WTC11 (cell line): ENCODE measurements around the gene NRP2. TPM values are rescaled to one million over a fixed set of nuclear protein-coding genes. Genes with fewer than 3 reads are reported as not detected.

Experiments used
- ATAC-seq: fragments of 200-7000 bp; cut with Tn5 transposase; 2 replicates; pipeline ENCODE4 v1.10.0; 2021; ENCODE audit warnings: mild to moderate bottlenecking, moderate library complexity
- CTCF ChIA-PET: fragments of 300-600 bp; sonication (Branson Sonifier 250); formaldehyde crosslinking; loops from one replicate; lab custom pipeline; 2021; ENCODE audit warnings: antibody characterized with exemption; lab: Charles Lee
- POLR2A ChIA-PET: fragments of 350-600 bp; sonication (Branson Sonifier 250); formaldehyde crosslinking; loops from one replicate; lab custom pipeline; 2021; ENCODE audit warnings: antibody characterized with exemption; lab: Charles Lee
- DNase-seq: peaks from one replicate; pipeline ENCODE4 v3.0.0; 2021; ENCODE audit warnings: low spot score
- H3K27ac Mint-ChIP-seq: 2 replicates; pipeline ENCODE4 v1.8.0; 2021; ENCODE audit warnings: mixed read lengths
- H3K27me3 Mint-ChIP-seq: 2 replicates; pipeline ENCODE4 v1.8.0; 2021; ENCODE audit warnings: low read depth, mild to moderate bottlenecking, moderate library complexity, mixed read lengths
- H3K36me3 Mint-ChIP-seq: 2 replicates; pipeline ENCODE4 v1.8.0; 2021; ENCODE audit warnings: mixed read lengths
- H3K4me1 Mint-ChIP-seq: 2 replicates; pipeline ENCODE4 v1.8.0; 2022; ENCODE audit warnings: mixed read lengths
- H3K4me3 Mint-ChIP-seq: 2 replicates; pipeline ENCODE4 v1.8.0; 2021; ENCODE audit warnings: mild to moderate bottlenecking, moderate library complexity, mixed read lengths
- H3K9me3 Mint-ChIP-seq: 2 replicates; pipeline ENCODE4 v1.8.0; 2021; ENCODE audit warnings: mixed read lengths
- CBFB ChIP-seq: sonication (generic); formaldehyde crosslinking; IDR thresholded peaks from 2 replicates; pipeline ENCODE4 v1.8.1; 2022; ENCODE audit warnings: mild to moderate bottlenecking, low read depth, missing genetic modification reagents
- ESRRA ChIP-seq: sonication (generic); formaldehyde crosslinking; IDR thresholded peaks from 2 replicates; pipeline ENCODE4 v1.8.1; 2022; ENCODE audit warnings: mild to moderate bottlenecking, missing genetic modification reagents, borderline replicate concordance
- GABPB1 ChIP-seq: sonication (generic); formaldehyde crosslinking; IDR thresholded peaks from 2 replicates; pipeline ENCODE4 v1.8.1; 2023; ENCODE audit warnings: mild to moderate bottlenecking, missing genetic modification reagents
- NFE2L1 ChIP-seq: sonication (generic); formaldehyde crosslinking; IDR thresholded peaks from 2 replicates; pipeline ENCODE4 v1.8.1; 2023; ENCODE audit warnings: missing genetic modification reagents
- NR2C2 ChIP-seq: sonication (generic); formaldehyde crosslinking; IDR thresholded peaks from 2 replicates; pipeline ENCODE4 v1.8.0; 2022; ENCODE audit warnings: mild to moderate bottlenecking, missing genetic modification reagents
- PRRX2 ChIP-seq: fragments of 250-450 bp; sonication (Bioruptor Pico); IDR thresholded peaks from 2 replicates; pipeline ENCODE4 v1.8.0; 2021; ENCODE audit warnings: mild to moderate bottlenecking
- TP53 ChIP-seq: sonication (generic); formaldehyde crosslinking; IDR thresholded peaks from 2 replicates; pipeline ENCODE4 v1.8.1; 2023; ENCODE audit warnings: mild to moderate bottlenecking, missing genetic modification reagents
- ZNF121 ChIP-seq: sonication (generic); formaldehyde crosslinking; IDR thresholded peaks from 2 replicates; pipeline ENCODE4 v1.8.0; 2023; ENCODE audit warnings: missing genetic modification reagents
- ZNF219 ChIP-seq: sonication (generic); formaldehyde crosslinking; IDR thresholded peaks from 2 replicates; pipeline ENCODE4 v1.8.0; 2023; ENCODE audit warnings: missing genetic modification reagents, mild to moderate bottlenecking, borderline replicate concordance
- total RNA-seq: library from RNA; stranded (reverse); gene quantifications from 3 replicates; pipeline ENCODE4 v1.2.3, GENCODE V29; 2021
- TF ChIP-seq, protein P1 (sequence below): sonication (generic); formaldehyde crosslinking; conservative IDR thresholded peaks from 2 replicates; pipeline ENCODE4 v1.8.1; 2023; ENCODE audit warnings: mild to moderate bottlenecking, low read depth, missing genetic modification reagents, moderate library complexity
- TF ChIP-seq, protein P2 (sequence below): fragments of 250-450 bp; sonication (Bioruptor Pico); IDR thresholded peaks from 2 replicates; pipeline ENCODE4 v1.9.0; 2021; ENCODE audit warnings: mild to moderate bottlenecking
- TF ChIP-seq, protein P3 (sequence below): sonication (generic); formaldehyde crosslinking; IDR thresholded peaks from 2 replicates; pipeline ENCODE4 v1.8.1; 2022; ENCODE audit warnings: missing genetic modification reagents, borderline replicate concordance
- TF ChIP-seq, protein P4 (sequence below): fragments of 250-450 bp; sonication (Bioruptor Pico); IDR thresholded peaks from 2 replicates; pipeline ENCODE4 v1.9.0; 2021; ENCODE audit warnings: moderate library complexity, mild to moderate bottlenecking, inconsistent platforms, borderline replicate concordance
- TF ChIP-seq, protein P5 (sequence below): sonication (generic); formaldehyde crosslinking; IDR thresholded peaks from 2 replicates; pipeline ENCODE4 v1.8.1; 2022; ENCODE audit warnings: low read depth, missing genetic modification reagents, borderline replicate concordance
- TF ChIP-seq, protein P6 (sequence below): fragments of 250-450 bp; sonication (Bioruptor Pico); IDR thresholded peaks from 2 replicates; pipeline ENCODE4 v1.8.0; 2021; ENCODE audit warnings: mild to moderate bottlenecking
- TF ChIP-seq, protein P7 (sequence below): fragments of 250-450 bp; sonication (Bioruptor Pico); IDR thresholded peaks from 2 replicates; pipeline ENCODE4 v1.9.0; 2021; ENCODE audit warnings: mild to moderate bottlenecking, borderline replicate concordance
- TF ChIP-seq, protein P8 (sequence below): sonication (generic); formaldehyde crosslinking; IDR thresholded peaks from 2 replicates; pipeline ENCODE4 v1.8.0; 2023; ENCODE audit warnings: missing genetic modification reagents

NRP2 gene
- total RNA-seq, 1 experiment from 2014 or later = 41.0 TPM

DNA sequence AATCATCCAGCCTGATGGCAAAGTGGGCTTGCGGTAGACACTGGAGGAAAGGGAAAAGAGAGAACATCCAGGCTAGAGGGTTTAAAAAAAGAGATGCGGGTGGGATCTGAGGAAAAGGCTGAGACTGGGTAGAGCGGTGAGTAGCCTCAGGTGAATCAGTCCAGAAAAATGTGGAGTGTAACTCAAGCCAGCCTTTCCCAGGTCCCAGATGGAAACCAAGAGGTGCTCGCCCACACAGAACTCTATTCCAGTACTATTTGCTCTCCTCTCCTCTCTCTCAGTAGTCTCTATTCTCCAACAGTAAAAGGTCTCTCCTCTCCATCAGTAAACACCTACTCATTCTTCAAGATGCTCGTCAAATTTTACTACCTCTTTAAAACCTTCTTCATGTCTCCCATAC lies 38.3 kb upstream of the NRP2 start (continued):
- TF ChIP-seq, protein P1, sequence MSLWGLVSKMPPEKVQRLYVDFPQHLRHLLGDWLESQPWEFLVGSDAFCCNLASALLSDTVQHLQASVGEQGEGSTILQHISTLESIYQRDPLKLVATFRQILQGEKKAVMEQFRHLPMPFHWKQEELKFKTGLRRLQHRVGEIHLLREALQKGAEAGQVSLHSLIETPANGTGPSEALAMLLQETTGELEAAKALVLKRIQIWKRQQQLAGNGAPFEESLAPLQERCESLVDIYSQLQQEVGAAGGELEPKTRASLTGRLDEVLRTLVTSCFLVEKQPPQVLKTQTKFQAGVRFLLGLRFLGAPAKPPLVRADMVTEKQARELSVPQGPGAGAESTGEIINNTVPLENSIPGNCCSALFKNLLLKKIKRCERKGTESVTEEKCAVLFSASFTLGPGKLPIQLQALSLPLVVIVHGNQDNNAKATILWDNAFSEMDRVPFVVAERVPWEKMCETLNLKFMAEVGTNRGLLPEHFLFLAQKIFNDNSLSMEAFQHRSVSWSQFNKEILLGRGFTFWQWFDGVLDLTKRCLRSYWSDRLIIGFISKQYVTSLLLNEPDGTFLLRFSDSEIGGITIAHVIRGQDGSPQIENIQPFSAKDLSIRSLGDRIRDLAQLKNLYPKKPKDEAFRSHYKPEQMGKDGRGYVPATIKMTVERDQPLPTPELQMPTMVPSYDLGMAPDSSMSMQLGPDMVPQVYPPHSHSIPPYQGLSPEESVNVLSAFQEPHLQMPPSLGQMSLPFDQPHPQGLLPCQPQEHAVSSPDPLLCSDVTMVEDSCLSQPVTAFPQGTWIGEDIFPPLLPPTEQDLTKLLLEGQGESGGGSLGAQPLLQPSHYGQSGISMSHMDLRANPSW (CRISPR knock-in tag) = no peak
- no peak for TF ChIP-seq GABPB1
- TF ChIP-seq, protein P2, sequence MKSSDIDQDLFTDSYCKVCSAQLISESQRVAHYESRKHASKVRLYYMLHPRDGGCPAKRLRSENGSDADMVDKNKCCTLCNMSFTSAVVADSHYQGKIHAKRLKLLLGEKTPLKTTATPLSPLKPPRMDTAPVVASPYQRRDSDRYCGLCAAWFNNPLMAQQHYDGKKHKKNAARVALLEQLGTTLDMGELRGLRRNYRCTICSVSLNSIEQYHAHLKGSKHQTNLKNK (CRISPR knock-in tag) = no peak
- TF ChIP-seq, protein P3, sequence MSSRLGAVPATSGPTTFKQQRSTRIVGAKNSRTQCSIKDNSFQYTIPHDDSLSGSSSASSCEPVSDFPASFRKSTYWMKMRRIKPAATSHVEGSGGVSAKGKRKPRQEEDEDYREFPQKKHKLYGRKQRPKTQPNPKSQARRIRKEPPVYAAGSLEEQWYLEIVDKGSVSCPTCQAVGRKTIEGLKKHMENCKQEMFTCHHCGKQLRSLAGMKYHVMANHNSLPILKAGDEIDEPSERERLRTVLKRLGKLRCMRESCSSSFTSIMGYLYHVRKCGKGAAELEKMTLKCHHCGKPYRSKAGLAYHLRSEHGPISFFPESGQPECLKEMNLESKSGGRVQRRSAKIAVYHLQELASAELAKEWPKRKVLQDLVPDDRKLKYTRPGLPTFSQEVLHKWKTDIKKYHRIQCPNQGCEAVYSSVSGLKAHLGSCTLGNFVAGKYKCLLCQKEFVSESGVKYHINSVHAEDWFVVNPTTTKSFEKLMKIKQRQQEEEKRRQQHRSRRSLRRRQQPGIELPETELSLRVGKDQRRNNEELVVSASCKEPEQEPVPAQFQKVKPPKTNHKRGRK (CRISPR knock-in tag) = no peak
- TF ChIP-seq, protein P4, sequence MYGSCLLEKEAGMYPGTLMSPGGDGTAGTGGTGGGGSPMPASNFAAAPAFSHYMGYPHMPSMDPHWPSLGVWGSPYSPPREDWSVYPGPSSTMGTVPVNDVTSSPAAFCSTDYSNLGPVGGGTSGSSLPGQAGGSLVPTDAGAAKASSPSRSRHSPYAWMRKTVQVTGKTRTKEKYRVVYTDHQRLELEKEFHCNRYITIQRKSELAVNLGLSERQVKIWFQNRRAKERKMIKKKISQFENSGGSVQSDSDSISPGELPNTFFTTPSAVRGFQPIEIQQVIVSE = no peak
- TF ChIP-seq, protein P5, sequence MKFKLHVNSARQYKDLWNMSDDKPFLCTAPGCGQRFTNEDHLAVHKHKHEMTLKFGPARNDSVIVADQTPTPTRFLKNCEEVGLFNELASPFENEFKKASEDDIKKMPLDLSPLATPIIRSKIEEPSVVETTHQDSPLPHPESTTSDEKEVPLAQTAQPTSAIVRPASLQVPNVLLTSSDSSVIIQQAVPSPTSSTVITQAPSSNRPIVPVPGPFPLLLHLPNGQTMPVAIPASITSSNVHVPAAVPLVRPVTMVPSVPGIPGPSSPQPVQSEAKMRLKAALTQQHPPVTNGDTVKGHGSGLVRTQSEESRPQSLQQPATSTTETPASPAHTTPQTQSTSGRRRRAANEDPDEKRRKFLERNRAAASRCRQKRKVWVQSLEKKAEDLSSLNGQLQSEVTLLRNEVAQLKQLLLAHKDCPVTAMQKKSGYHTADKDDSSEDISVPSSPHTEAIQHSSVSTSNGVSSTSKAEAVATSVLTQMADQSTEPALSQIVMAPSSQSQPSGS (CRISPR knock-in tag) = no peak
- no peak for TF ChIP-seq TP53 (CRISPR knock-in tag)
- no peak for TF ChIP-seq NFE2L1 (CRISPR knock-in tag)
- no peak for TF ChIP-seq CBFB (CRISPR knock-in tag)
- TF ChIP-seq ZNF219 = no peak

DNA sequence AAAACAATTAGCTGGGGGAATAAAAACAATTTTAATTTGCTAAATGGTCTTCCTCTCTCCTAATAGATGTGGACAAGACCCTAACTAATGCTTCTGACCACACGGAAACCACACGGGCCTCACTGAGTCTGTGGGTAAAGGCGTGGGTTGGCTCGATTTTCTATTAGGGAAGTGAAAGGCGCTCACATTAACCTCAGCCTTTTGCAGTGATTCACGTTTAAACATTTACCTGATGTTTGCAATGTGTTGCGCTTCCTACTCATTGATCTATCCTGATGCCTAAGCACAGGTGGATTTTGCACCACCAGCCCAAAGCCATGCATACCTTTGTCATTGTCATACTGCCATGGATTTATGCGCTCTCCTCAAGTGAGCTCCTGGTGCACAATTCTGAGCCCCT lies 35.6 kb upstream of the NRP2 start:
- ATAC-seq = no peak
- POLR2A ChIA-PET = no interaction called here
- Mint-ChIP-seq H3K9me3 (peaks cover 5% of the 10 kb centered on the region), H3K27me3 (peaks cover 1% of the 10 kb centered on the region), H3K4me3 (no peak overlapping the region), H3K4me1 (peaks cover 58% of the 10 kb centered on the region), H3K36me3 (no peaks in the 10 kb centered on the region), H3K27ac (no peak overlapping the region)
- TF ChIP-seq NR2C2 (CRISPR knock-in tag) (no peak), PRRX2 (no peak), ESRRA (CRISPR knock-in tag) (no peak), ZNF121 (CRISPR knock-in tag) (no peak), ZNF219 (no peak)
- TF ChIP-seq, protein P6, sequence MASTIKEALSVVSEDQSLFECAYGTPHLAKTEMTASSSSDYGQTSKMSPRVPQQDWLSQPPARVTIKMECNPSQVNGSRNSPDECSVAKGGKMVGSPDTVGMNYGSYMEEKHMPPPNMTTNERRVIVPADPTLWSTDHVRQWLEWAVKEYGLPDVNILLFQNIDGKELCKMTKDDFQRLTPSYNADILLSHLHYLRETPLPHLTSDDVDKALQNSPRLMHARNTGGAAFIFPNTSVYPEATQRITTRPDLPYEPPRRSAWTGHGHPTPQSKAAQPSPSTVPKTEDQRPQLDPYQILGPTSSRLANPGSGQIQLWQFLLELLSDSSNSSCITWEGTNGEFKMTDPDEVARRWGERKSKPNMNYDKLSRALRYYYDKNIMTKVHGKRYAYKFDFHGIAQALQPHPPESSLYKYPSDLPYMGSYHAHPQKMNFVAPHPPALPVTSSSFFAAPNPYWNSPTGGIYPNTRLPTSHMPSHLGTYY (CRISPR knock-in tag) = no peak
- TF ChIP-seq, protein P7, sequence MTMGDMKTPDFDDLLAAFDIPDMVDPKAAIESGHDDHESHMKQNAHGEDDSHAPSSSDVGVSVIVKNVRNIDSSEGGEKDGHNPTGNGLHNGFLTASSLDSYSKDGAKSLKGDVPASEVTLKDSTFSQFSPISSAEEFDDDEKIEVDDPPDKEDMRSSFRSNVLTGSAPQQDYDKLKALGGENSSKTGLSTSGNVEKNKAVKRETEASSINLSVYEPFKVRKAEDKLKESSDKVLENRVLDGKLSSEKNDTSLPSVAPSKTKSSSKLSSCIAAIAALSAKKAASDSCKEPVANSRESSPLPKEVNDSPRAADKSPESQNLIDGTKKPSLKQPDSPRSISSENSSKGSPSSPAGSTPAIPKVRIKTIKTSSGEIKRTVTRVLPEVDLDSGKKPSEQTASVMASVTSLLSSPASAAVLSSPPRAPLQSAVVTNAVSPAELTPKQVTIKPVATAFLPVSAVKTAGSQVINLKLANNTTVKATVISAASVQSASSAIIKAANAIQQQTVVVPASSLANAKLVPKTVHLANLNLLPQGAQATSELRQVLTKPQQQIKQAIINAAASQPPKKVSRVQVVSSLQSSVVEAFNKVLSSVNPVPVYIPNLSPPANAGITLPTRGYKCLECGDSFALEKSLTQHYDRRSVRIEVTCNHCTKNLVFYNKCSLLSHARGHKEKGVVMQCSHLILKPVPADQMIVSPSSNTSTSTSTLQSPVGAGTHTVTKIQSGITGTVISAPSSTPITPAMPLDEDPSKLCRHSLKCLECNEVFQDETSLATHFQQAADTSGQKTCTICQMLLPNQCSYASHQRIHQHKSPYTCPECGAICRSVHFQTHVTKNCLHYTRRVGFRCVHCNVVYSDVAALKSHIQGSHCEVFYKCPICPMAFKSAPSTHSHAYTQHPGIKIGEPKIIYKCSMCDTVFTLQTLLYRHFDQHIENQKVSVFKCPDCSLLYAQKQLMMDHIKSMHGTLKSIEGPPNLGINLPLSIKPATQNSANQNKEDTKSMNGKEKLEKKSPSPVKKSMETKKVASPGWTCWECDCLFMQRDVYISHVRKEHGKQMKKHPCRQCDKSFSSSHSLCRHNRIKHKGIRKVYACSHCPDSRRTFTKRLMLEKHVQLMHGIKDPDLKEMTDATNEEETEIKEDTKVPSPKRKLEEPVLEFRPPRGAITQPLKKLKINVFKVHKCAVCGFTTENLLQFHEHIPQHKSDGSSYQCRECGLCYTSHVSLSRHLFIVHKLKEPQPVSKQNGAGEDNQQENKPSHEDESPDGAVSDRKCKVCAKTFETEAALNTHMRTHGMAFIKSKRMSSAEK (CRISPR knock-in tag) = no peak
- TF ChIP-seq, protein P5 (CRISPR knock-in tag) = no peak
- TF ChIP-seq, protein P8, sequence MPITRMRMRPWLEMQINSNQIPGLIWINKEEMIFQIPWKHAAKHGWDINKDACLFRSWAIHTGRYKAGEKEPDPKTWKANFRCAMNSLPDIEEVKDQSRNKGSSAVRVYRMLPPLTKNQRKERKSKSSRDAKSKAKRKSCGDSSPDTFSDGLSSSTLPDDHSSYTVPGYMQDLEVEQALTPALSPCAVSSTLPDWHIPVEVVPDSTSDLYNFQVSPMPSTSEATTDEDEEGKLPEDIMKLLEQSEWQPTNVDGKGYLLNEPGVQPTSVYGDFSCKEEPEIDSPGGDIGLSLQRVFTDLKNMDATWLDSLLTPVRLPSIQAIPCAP = no peak
- CTCF ChIA-PET = interaction anchor here (0.6 kb wide), 1 partner anchor 29 kb away, joined by 3 read pairs; no protein-coding TSS in a partner anchor
- no peak for DNase-seq
